Fibroblast of pulmonary artery (primary cell): Measurements from ENCODE around the gene TFDP3.

Experiments used
- DNase-seq: peaks from one replicate; pipeline ENCODE4 v3.0.0-alpha.2; 2010; ENCODE audit warnings: low read depth
- H3K4me3 ChIP-seq: replicated peaks from 2 replicates; pipeline ENCODE4 v1.5.1; 2011; ENCODE audit warnings: low read depth, mild to moderate bottlenecking, control low read depth, low read length, moderate library complexity
- TF ChIP-seq, protein P1 (sequence below): IDR thresholded peaks from 2 replicates; pipeline ENCODE4 v1.5.1; 2011; ENCODE audit warnings: mild to moderate bottlenecking, control low read depth, low read length, inconsistent platforms; ENCODE audit errors: missing control alignments

The TFDP3 gene

DNA sequence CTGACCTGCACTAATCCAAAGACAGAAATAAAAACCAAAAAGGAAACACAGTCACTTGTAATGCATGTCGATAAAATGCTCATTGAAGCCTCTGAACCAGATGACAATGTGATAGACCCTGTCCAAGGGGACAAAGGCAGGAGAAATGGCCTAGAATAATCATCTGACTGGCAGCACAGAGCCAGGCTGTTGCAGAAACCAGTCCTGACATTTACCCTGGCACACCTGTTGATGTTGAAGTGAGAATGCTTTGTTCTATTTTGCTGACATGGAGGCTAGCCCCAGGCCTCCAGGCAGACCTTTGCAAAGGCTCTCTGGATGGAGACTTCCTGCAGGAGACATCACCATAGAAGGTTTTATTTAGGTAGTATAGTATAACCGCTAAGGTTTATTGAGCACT is 41.0 kb downstream of the TFDP3 start:
- no peak for DNase-seq
- H3K4me3 ChIP-seq = no peak overlapping the region
- TF ChIP-seq, protein P1, sequence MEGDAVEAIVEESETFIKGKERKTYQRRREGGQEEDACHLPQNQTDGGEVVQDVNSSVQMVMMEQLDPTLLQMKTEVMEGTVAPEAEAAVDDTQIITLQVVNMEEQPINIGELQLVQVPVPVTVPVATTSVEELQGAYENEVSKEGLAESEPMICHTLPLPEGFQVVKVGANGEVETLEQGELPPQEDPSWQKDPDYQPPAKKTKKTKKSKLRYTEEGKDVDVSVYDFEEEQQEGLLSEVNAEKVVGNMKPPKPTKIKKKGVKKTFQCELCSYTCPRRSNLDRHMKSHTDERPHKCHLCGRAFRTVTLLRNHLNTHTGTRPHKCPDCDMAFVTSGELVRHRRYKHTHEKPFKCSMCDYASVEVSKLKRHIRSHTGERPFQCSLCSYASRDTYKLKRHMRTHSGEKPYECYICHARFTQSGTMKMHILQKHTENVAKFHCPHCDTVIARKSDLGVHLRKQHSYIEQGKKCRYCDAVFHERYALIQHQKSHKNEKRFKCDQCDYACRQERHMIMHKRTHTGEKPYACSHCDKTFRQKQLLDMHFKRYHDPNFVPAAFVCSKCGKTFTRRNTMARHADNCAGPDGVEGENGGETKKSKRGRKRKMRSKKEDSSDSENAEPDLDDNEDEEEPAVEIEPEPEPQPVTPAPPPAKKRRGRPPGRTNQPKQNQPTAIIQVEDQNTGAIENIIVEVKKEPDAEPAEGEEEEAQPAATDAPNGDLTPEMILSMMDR = no peak

DNA sequence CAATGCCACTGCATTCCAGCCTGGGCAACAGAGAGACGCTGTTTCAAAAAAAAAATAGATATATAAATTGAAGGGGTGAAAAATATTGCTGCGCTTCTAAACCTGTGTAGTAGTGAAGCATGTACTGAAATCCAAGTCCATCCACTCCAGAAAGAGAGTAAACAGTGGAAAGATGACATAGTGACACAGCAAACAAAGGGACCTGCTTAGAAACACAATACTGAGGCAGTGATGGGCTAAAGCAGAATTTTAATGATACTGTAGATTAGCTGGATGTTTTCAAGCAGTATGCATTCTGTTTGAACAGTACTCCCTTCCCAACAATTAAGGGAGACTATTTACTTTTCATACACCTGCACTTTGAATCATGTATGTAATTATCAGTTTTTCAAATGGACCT is 42.5 kb downstream of the TFDP3 start:
- no peak for DNase-seq
- TF ChIP-seq, protein P1 = no peak
- H3K4me3 ChIP-seq = no peak overlapping the region

DNA sequence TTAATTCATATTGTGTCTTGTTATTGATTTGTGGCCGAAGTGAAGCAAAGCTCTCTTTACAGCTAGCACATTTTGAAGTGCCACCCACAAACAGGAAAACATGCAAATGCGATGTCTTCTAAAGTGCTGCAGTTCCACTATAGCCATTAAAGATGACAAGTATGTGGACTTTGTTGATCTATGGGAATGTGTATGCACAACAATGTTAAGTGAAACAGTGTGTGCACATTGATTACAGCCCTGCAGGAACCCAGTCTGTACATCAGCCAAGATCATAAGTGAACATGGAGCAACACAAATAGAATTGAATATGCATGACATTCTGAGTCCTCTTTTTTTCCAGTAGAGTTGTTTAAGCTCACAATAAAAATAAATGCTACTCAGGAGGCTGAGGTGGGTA is 43.0 kb downstream of the TFDP3 start:
- H3K4me3 ChIP-seq = no peak overlapping the region
- TF ChIP-seq, protein P1 = no peak

DNA sequence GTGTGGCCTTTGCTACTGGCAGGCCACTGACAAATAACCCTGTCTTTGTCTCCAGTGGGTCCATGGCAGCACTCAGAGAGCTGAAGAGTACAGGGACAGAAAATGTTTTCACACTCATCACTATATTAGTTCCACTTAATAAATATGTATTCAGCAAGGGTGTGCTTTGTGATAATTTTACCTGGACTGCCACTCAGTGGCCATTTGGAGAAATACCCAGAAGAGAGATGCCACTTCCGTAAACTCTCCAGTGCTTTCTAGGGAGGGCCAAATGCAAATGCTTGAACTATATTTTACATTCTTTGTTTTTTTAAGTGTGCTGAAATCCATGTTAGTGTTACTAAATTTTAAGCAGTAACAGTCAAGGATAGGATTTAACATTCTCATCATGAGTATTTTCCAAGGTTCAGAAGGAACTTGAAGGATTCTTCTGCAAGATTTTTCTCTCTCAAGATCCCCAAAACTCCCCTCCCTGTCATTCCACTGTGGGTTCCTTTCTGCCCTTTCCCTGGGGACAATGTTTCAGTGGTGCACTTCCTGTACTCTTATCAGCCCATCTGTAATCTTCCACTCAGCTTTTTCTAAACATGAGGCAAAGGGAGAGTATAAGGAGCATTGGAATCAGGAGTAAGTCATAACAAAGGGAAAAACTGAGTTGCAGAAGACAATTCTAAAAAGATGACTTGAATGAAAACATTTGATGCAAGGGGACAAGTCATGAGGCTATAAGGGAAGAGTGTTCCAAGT is 46.0 kb downstream of the TFDP3 start:
- H3K4me3 ChIP-seq = no peak overlapping the region
- TF ChIP-seq, protein P1 = peak; percentile 9
- DNase-seq = peak; percentile 7

More for the DNA sequence above, 43.0 kb downstream of the TFDP3 start:
- DNase-seq = no peak
